Suprapubic skin (tissue), 4 donors: ENCODE measurements around the gene RNF220. TPM values are rescaled to one million over a fixed set of nuclear protein-coding genes. Genes with fewer than 3 reads are reported as not detected.

Source experiments
- DNase-seq, 2 donors: peaks; one replicate each; pipeline ENCODE4 v3.0.0-alpha.2; 2019; ENCODE audit warnings: low spot score in 2 of 2
- H3K27ac ChIP-seq: fragments of 200-600 bp; sonication (generic); one replicate; pipeline ENCODE4 v1.5.1; 2019
- H3K27me3 ChIP-seq: fragments of 200-600 bp; sonication (generic); one replicate; pipeline ENCODE4 v1.5.1; 2019
- H3K36me3 ChIP-seq: fragments of 200-600 bp; sonication (generic); one replicate; pipeline ENCODE4 v1.5.1; 2019
- H3K4me1 ChIP-seq: fragments of 200-600 bp; sonication (generic); one replicate; pipeline ENCODE4 v1.5.1; 2019
- H3K4me3 ChIP-seq: fragments of 200-600 bp; sonication (generic); one replicate; pipeline ENCODE4 v1.5.1; 2019; ENCODE audit warnings: mild to moderate bottlenecking
- H3K9me3 ChIP-seq: fragments of 200-600 bp; sonication (generic); one replicate; pipeline ENCODE4 v1.5.1; 2019
- CTCF ChIP-seq, 2 donors: fragments of 200-600 bp in 1 of 2; fragments of 450-650 bp in 1 of 2; sonication (generic) in 1 of 2; IDR thresholded peaks; one replicate each; pipeline ENCODE4 v1.5.1; 2016 to 2019; ENCODE audit warnings: antibody characterized with exemption in 2 of 2, mild to moderate bottlenecking in 1 of 2, moderate library complexity in 1 of 2
- EP300 ChIP-seq: sonication (generic); formaldehyde crosslinking; IDR thresholded peaks from one replicate; pipeline ENCODE4 v1.6.1; 2017; ENCODE audit warnings: antibody characterized with exemption
- POLR2A ChIP-seq, 2 donors: fragments of 450-650 bp; IDR thresholded peaks; one replicate each; pipeline ENCODE4 v1.6.1; 2017; ENCODE audit warnings: antibody characterized with exemption in 2 of 2, mild to moderate bottlenecking in 2 of 2, moderate library complexity in 2 of 2
- POLR2AphosphoS5 ChIP-seq, 3 donors: sonication (generic); formaldehyde crosslinking; IDR thresholded peaks; one replicate each; pipeline ENCODE4 v1.6.1; 2017; ENCODE audit warnings: antibody characterized with exemption in 3 of 3
- WGBS: methylation state at CpG from one replicate; pipeline ENCODE4 v1.1.5; 2018; 5-methylcytosine and 5-hydroxymethylcytosine counted together
- total RNA-seq, 4 donors: library from RNA; depleted of rRNA; stranded (reverse); fragments of >200 nt; gene quantifications; one replicate each; pipeline ENCODE4 v1.1.0, GENCODE V29; 2016

Gene RNF220
- total RNA-seq, 4 donors from 2014 or later: 79.4 to 124 (median 99.5) TPM

- Histone ChIP-seq H3K36me3 (no peaks in the 10 kb centered on the region), H3K9me3 (no peaks in the 10 kb centered on the region), H3K4me1 (peaks cover 20% of the 10 kb centered on the region), H3K4me3 (no peak overlapping the region), H3K27me3 (peaks cover 27% of the 10 kb centered on the region), H3K27ac (no peak overlapping the region)
- WGBS: 56% methylated on average over 12 of the region's 13 CpGs
- TF ChIP-seq CTCF (IDR thresholded peaks at IDR 0.05) (no peak), POLR2A (IDR thresholded peaks at IDR 0.05) (no peak), POLR2AphosphoS5 (IDR thresholded peaks at IDR 0.05) (no peak), EP300 (no peak)
- no peak for DNase-seq
These were observed 107.3 kb downstream of the RNF220 start for GRCh38 chr1:44512313-44512885.

- H3K4me1 ChIP-seq: peaks cover 20% of the 10 kb centered on the region
- no peak overlapping the region for H3K4me3 ChIP-seq
- TF ChIP-seq CTCF (IDR thresholded peaks at IDR 0.05): no peak
- TF ChIP-seq POLR2A (IDR thresholded peaks at IDR 0.05): no peak
- no peak for TF ChIP-seq POLR2AphosphoS5 (IDR thresholded peaks at IDR 0.05)
- no peak for TF ChIP-seq EP300
- 77% methylated on average over 5 of the region's 5 CpGs for WGBS
- no peaks in the 10 kb centered on the region for H3K9me3 ChIP-seq
- DNase-seq: no peak
- no peaks in the 10 kb centered on the region for H3K36me3 ChIP-seq
- no peak overlapping the region for H3K27ac ChIP-seq
- peaks cover 21% of the 10 kb centered on the region for H3K27me3 ChIP-seq
These were observed 108.1 kb downstream of the RNF220 start for GRCh38 chr1:44513111-44513510.

- no peak for TF ChIP-seq POLR2A (IDR thresholded peaks at IDR 0.05)
- TF ChIP-seq POLR2AphosphoS5 (IDR thresholded peaks at IDR 0.05): no peak
- TF ChIP-seq EP300: no peak
- no peak for TF ChIP-seq CTCF (IDR thresholded peaks at IDR 0.05)
- no peak for DNase-seq
These were observed 109.6 kb downstream of the RNF220 start for GRCh38 chr1:44514673-44515072.

GRCh38 chr1:44515416-44515815, 110.4 kb downstream of the RNF220 start:
- no peak overlapping the region for H3K4me3 ChIP-seq
- no peaks in the 10 kb centered on the region for H3K9me3 ChIP-seq
- no peaks in the 10 kb centered on the region for H3K36me3 ChIP-seq
- H3K27ac ChIP-seq: no peak overlapping the region
- DNase-seq: no peak
- H3K4me1 ChIP-seq: peaks cover 18% of the 10 kb centered on the region
- TF ChIP-seq EP300 (no peak), POLR2A (IDR thresholded peaks at IDR 0.05) (no peak), CTCF (IDR thresholded peaks at IDR 0.05) (no peak), POLR2AphosphoS5 (IDR thresholded peaks at IDR 0.05) (no peak)
- peaks cover 30% of the 10 kb centered on the region for H3K27me3 ChIP-seq
- WGBS: 83% methylated on average over 1 of the region's 1 CpG

More at GRCh38 chr1:44514673-44515072, 109.6 kb downstream of the RNF220 start:
- Histone ChIP-seq H3K4me1 (peaks cover 20% of the 10 kb centered on the region), H3K27ac (no peak overlapping the region), H3K36me3 (no peaks in the 10 kb centered on the region), H3K27me3 (peaks cover 27% of the 10 kb centered on the region), H3K4me3 (no peak overlapping the region), H3K9me3 (no peaks in the 10 kb centered on the region)
- WGBS: 75% methylated on average over 2 of the region's 2 CpGs

- WGBS: 68% methylated on average over 7 of the region's 7 CpGs
- H3K27ac ChIP-seq: no peak overlapping the region
These were observed 114.1 kb downstream of the RNF220 start for GRCh38 chr1:44519035-44519676.

More at GRCh38 chr1:44519035-44519676, 114.1 kb downstream of the RNF220 start:
- Histone ChIP-seq H3K36me3 (no peaks in the 10 kb centered on the region), H3K4me1 (peaks cover 1% of the 10 kb centered on the region), H3K9me3 (no peaks in the 10 kb centered on the region), H3K27me3 (peaks cover 50% of the 10 kb centered on the region), H3K4me3 (no peak overlapping the region)
- TF ChIP-seq POLR2AphosphoS5 (IDR thresholded peaks at IDR 0.05): no peak
- TF ChIP-seq POLR2A (IDR thresholded peaks at IDR 0.05): no peak
- no peak for TF ChIP-seq CTCF (IDR thresholded peaks at IDR 0.05)
- no peak for TF ChIP-seq EP300
- DNase-seq: no peak
